ENCODE measurements around the gene MAP6D1. TPM values are rescaled to one million over a fixed set of nuclear protein-coding genes. Genes with fewer than 3 reads are reported as not detected.
"Not testable (repeated sequence)": the region's sequence is repeated elsewhere in the genome, so short reads cannot be mapped to it uniquely, and the experiment has no call there.

The MAP6D1 gene
- total RNA-seq, 1 experiment from 2014 or later: 2.9 TPM

GRCh38 chr3:183789826-183790225 is 35.6 kb downstream of the MAP6D1 start:
- Mint-ChIP-seq H3K9me3 (ENCODE audit: unreplicated experiment) (no peaks in the 10 kb centered on the region), H3K4me3 (ENCODE audit: unreplicated experiment) (no peak overlapping the region), H3K27ac (ENCODE audit: unreplicated experiment) (no peak overlapping the region), H3K36me3 (ENCODE audit: insufficient read depth, unreplicated experiment) (peaks cover 71% of the 10 kb centered on the region), H3K27me3 (ENCODE audit: insufficient read depth, unreplicated experiment) (no peaks in the 10 kb centered on the region), H3K4me1 (ENCODE audit: low read depth, unreplicated experiment) (no peaks in the 10 kb centered on the region)
- ChIA-PET POLR2A (no interaction called here), CTCF (interaction anchor here (0.6 kb wide), 1 partner anchor 402 kb away, joined by 6 read pairs; no protein-coding TSS in a partner anchor)
- no peaks in the 10 kb centered on the region for H3K9me3 ChIP-seq
- H3K27me3 ChIP-seq (replicated peaks; ENCODE audit: control insufficient read depth, insufficient read depth, low read length): no peaks in the 10 kb centered on the region
- TF ChIP-seq CTCF (IDR thresholded peaks at IDR 0.05; ENCODE audit: insufficient read depth in 1 of 2, low read depth in 1 of 2, low read length in 1 of 2, severe bottlenecking in 1 of 2, unreplicated experiment in 1 of 2): no peak
- no TSS peak for BruUV-seq (replicated peaks)
- intact Hi-C loops (cut with micrococcal nuclease; ENCODE audit: unreplicated experiment): no loop called here
- no peak for DNase-seq
- peaks cover 2% of the 10 kb centered on the region for H3K36me3 ChIP-seq (ENCODE audit: control insufficient read depth, insufficient read depth, low read length)
- H3K4me3 ChIP-seq (ENCODE audit: low read depth, low read length): no peak overlapping the region
- H3K4me1 ChIP-seq: no peaks in the 10 kb centered on the region

- H3K27me3 ChIP-seq (replicated peaks; ENCODE audit: control insufficient read depth, insufficient read depth, low read length); CTCF ChIA-PET; BruUV-seq (replicated peaks); H3K9me3 ChIP-seq; intact Hi-C loops (cut with micrococcal nuclease; ENCODE audit: unreplicated experiment); H3K27ac Mint-ChIP-seq (ENCODE audit: unreplicated experiment); DNase-seq; H3K4me3 ChIP-seq (ENCODE audit: low read depth, low read length); H3K4me1 Mint-ChIP-seq (ENCODE audit: low read depth, unreplicated experiment); H3K4me3 Mint-ChIP-seq (ENCODE audit: unreplicated experiment); POLR2A ChIA-PET; H3K36me3 ChIP-seq (ENCODE audit: control insufficient read depth, insufficient read depth, low read length); H3K4me1 ChIP-seq; H3K27me3 Mint-ChIP-seq (ENCODE audit: insufficient read depth, unreplicated experiment); H3K9me3 Mint-ChIP-seq (ENCODE audit: unreplicated experiment): not testable (repeated sequence)
- H3K36me3 Mint-ChIP-seq (ENCODE audit: insufficient read depth, unreplicated experiment): peaks cover 67% of the 10 kb centered on the region
Observed at GRCh38 chr3:183784503-183784902, 40.9 kb downstream of the MAP6D1 start.

- Mint-ChIP-seq H3K4me1 (ENCODE audit: low read depth, unreplicated experiment) (no peaks in the 10 kb centered on the region), H3K9me3 (ENCODE audit: unreplicated experiment) (no peaks in the 10 kb centered on the region), H3K36me3 (ENCODE audit: insufficient read depth, unreplicated experiment) (peaks cover 70% of the 10 kb centered on the region), H3K27me3 (ENCODE audit: insufficient read depth, unreplicated experiment) (no peaks in the 10 kb centered on the region), H3K4me3 (ENCODE audit: unreplicated experiment) (no peak overlapping the region), H3K27ac (ENCODE audit: unreplicated experiment) (no peak overlapping the region)
- peaks cover 4% of the 10 kb centered on the region for H3K36me3 ChIP-seq (ENCODE audit: control insufficient read depth, insufficient read depth, low read length)
- no peaks in the 10 kb centered on the region for H3K27me3 ChIP-seq (replicated peaks; ENCODE audit: control insufficient read depth, insufficient read depth, low read length)
- no TSS peak for BruUV-seq (replicated peaks)
- POLR2A ChIA-PET: no interaction called here
- intact Hi-C loops (cut with micrococcal nuclease; ENCODE audit: unreplicated experiment): no loop called here
- CTCF ChIA-PET: no interaction called here
- no peak overlapping the region for H3K4me3 ChIP-seq (ENCODE audit: low read depth, low read length)
- no peak for DNase-seq
- no peak for TF ChIP-seq CTCF (IDR thresholded peaks at IDR 0.05; ENCODE audit: insufficient read depth in 1 of 2, low read depth in 1 of 2, low read length in 1 of 2, severe bottlenecking in 1 of 2, unreplicated experiment in 1 of 2)
- H3K9me3 ChIP-seq: no peaks in the 10 kb centered on the region
- no peaks in the 10 kb centered on the region for H3K4me1 ChIP-seq
Observed at GRCh38 chr3:183782576-183783276, 42.7 kb downstream of the MAP6D1 start.
